Stomach (tissue), 9 donors: ENCODE data around the gene MMS19. TPM values are rescaled to one million over a fixed set of nuclear protein-coding genes. Genes with fewer than 3 reads are reported as not detected.
"Not testable (repeated sequence)": the region's sequence is repeated elsewhere in the genome, so short reads cannot be mapped to it uniquely, and the experiment has no call there.

ENCODE experiments used
- DNase-seq, 2 donors: peaks; one replicate each; pipeline versions ENCODE4 v3.0.0 to v3.0.0-alpha.2; 2013 to 2019
- H3K27ac ChIP-seq, 5 donors: fragments of 200-600 bp in 4 of 5; sonication (generic) in 4 of 5; one replicate each; pipeline ENCODE4 v1.5.1; 2013 to 2019; ENCODE audit warnings: mild to moderate bottlenecking in 1 of 5, moderate library complexity in 1 of 5
- H3K27me3 ChIP-seq, 3 donors: fragments of 200-600 bp; sonication (generic); one replicate each; pipeline ENCODE4 v1.5.1; 2017 to 2019; ENCODE audit warnings: mixed run types in 1 of 3
- H3K36me3 ChIP-seq, 4 donors: fragments of 200-600 bp; sonication (generic); 1 replicate in 3 of 4; 2 replicates in 1 of 4; pipeline ENCODE4 v1.5.1; 2016 to 2019
- H3K4me1 ChIP-seq, 4 donors: fragments of 200-600 bp; sonication (generic); one replicate each; pipeline ENCODE4 v1.5.1; 2016 to 2019
- H3K4me3 ChIP-seq, 4 donors: fragments of 200-600 bp; sonication (generic) in 3 of 4; one replicate each; pipeline ENCODE4 v1.5.1; 2016 to 2019; ENCODE audit warnings: mild to moderate bottlenecking in 1 of 4
- H3K9me3 ChIP-seq, 4 donors: fragments of 200-600 bp; sonication (generic); one replicate each; pipeline ENCODE4 v1.5.1; 2016 to 2019
- EP300 ChIP-seq: sonication (generic); formaldehyde crosslinking; IDR thresholded peaks from one replicate; pipeline ENCODE4 v1.6.1; 2017; ENCODE audit warnings: antibody characterized with exemption
- POLR2A ChIP-seq, 4 donors: fragments of 450-650 bp; IDR thresholded peaks; one replicate each; pipeline ENCODE4 v1.6.1; 2016; ENCODE audit warnings: antibody characterized with exemption in 4 of 4, control low read depth in 2 of 4, mild to moderate bottlenecking in 1 of 4, moderate library complexity in 1 of 4
- POLR2AphosphoS5 ChIP-seq, 3 donors: sonication (generic); formaldehyde crosslinking; IDR thresholded peaks; one replicate each; pipeline ENCODE4 v1.6.1; 2016; ENCODE audit warnings: antibody characterized with exemption in 3 of 3
- WGBS, 5 donors: extraction: QIAGEN DNeasy Blood & Tissue Kit in 3 of 5; methylation state at CpG; one replicate each; pipeline versions ENCODE4 v1.1.5 to v1.1.7; 2013 to 2018; 5-methylcytosine and 5-hydroxymethylcytosine counted together
- intact Hi-C: fragments of 100-400 bp; cut with DNase I; formaldehyde crosslinking; loops from one replicate; pipeline ENCODE4 v1.15.1; 2023; ENCODE audit warnings: low total_unique reads
- polyA plus RNA-seq, 3 donors: library from polyadenylated mRNA; stranded (reverse); fragments of 200-250 nt; gene quantifications; one replicate each; pipeline ENCODE4 v1.2.3, GENCODE V29; 2013
- total RNA-seq, 5 donors: library from RNA; depleted of rRNA; stranded (reverse); fragments of >200 nt; gene quantifications; one replicate each; pipeline versions ENCODE4 v1.1.0 to v1.2.3, GENCODE V29; 2014 to 2016
- TF ChIP-seq, protein P1 (sequence below), 7 experiments: fragments of 450-650 bp in 4 of 7; fragments of 200-600 bp in 3 of 7; sonication (generic) in 3 of 7; IDR thresholded peaks; one replicate each; pipeline ENCODE4 v1.5.1; 2016 to 2019; ENCODE audit warnings: antibody characterized with exemption in 7 of 7, control low read depth in 2 of 7, mild to moderate bottlenecking in 1 of 7
- donor health status: healthy with polysubstance abuse.
- donor health status: Bipolar disorder and iron deficiency.
- donor health status: healthy.

Gene MMS19
- total and polyA plus RNA-seq, 8 donors: 30.9 to 146 (median 58.4) TPM

DNA sequence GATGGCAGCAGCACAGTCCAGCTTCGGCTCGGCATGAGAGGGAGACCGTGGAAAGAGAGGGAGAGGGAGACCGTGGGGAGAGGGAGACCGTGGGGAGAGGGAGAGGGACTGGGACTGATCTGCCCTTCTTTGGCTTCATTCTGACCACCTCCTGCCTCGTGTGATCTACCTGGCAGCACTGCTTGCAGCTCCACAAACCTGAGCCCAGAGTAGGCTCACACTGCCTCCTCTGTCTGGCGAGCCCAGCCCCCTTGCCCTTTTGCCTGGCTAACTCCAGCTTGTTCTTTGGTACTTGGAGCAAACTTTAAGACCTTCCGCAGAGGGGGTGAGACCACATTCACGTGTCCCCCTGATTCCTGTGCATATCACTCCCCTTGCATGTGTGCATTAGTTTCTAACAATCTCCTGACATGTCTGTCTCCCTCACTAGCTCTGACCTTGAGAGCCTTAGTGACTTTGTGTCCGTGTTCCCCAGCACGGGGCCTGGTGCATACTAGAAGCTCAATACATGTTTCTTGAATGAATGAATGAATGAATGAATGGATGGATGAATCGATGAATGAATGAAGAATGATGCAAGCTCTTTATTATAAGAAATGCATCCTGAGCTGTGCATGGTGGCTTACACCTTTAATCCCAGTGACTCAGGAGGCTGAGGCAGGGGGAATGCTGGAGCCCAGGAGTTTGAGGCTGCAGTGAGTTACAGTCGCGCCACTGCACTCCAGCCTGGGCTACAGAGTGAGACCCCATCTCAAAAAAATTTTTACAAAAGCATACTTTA is 31.7 kb upstream of the MMS19 start:
- H3K27me3 ChIP-seq: no peaks in the 10 kb centered on the region
- no peak for DNase-seq
- no peaks in the 10 kb centered on the region for H3K4me1 ChIP-seq
- intact Hi-C loops: no loop called here
- H3K4me3 ChIP-seq: no peak overlapping the region
- H3K9me3 ChIP-seq: no peaks in the 10 kb centered on the region
- TF ChIP-seq POLR2A (IDR thresholded peaks at IDR 0.05) (no peak), POLR2AphosphoS5 (IDR thresholded peaks at IDR 0.05) (no peak)
- H3K36me3 ChIP-seq: no peaks in the 10 kb centered on the region
- no peak overlapping the region for H3K27ac ChIP-seq
- WGBS, 5 donors: 77 to 85% (median 82%) methylated on average over 11 to 14 of the region's 14 CpGs

DNA sequence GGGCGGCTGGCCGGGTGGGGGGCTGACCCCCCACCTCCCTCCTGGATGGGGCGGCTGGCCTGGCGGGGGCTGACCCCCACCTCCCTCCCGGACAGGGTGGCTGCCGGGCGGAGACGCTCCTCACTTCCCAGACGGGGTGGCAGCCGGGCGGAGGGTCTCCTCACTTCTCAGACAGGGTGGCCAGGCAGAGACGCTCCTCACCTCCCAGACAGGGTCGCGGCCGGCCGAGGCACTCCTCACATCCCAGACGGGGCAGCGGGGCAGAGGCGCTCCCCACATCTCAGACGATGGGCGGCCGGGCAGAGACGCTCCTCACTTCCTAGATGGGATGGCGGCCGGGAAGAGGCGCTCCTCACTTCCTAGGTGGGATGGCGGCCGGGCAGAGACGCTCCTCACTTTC is 30.7 kb upstream of the MMS19 start:
- H3K9me3 ChIP-seq, H3K27me3 ChIP-seq, intact Hi-C loops, DNase-seq, H3K36me3 ChIP-seq, H3K4me3 ChIP-seq, H3K4me1 ChIP-seq, H3K27ac ChIP-seq: not testable (repeated sequence)
- WGBS, 5 donors: 94 to 100% (median 98%) methylated on average over 11 to 25 of the region's 29 CpGs; no CpG with 5 or more reads in 1 of the 5 donors

DNA sequence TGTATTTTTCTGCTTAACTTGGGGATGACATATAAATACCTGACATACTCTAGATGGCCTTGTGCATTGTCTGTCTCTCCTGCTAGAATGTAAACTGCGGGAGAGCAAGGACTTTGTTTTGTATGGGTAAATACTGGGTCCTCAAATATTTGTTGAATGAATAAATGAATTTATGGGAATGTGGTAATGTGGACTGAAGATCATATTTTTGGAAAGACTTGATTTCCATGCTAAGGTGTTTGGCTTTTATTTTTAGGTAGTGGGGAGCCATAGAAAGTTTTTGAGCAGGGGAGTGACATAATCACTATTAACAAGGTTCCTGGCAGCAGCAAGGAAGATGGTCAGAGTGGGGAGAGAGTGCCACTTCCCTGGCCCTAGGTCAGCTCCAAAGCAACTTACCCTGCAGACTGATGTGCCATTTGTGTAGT is 27.5 kb upstream of the MMS19 start:
- TF ChIP-seq POLR2AphosphoS5 (IDR thresholded peaks at IDR 0.05): no peak
- TF ChIP-seq EP300: no peak
- TF ChIP-seq POLR2A (IDR thresholded peaks at IDR 0.05): no peak
- TF ChIP-seq, protein P1, sequence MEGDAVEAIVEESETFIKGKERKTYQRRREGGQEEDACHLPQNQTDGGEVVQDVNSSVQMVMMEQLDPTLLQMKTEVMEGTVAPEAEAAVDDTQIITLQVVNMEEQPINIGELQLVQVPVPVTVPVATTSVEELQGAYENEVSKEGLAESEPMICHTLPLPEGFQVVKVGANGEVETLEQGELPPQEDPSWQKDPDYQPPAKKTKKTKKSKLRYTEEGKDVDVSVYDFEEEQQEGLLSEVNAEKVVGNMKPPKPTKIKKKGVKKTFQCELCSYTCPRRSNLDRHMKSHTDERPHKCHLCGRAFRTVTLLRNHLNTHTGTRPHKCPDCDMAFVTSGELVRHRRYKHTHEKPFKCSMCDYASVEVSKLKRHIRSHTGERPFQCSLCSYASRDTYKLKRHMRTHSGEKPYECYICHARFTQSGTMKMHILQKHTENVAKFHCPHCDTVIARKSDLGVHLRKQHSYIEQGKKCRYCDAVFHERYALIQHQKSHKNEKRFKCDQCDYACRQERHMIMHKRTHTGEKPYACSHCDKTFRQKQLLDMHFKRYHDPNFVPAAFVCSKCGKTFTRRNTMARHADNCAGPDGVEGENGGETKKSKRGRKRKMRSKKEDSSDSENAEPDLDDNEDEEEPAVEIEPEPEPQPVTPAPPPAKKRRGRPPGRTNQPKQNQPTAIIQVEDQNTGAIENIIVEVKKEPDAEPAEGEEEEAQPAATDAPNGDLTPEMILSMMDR (IDR thresholded peaks at IDR 0.05): no peak
- Histone ChIP-seq H3K36me3 (no peaks in the 10 kb centered on the region), H3K4me1 (peaks cover 0 to 5% (median 1%) of the 10 kb centered on the region in 4 donors), H3K27me3 (no peaks in the 10 kb centered on the region), H3K9me3 (no peaks in the 10 kb centered on the region), H3K27ac (no peak overlapping the region), H3K4me3 (no peak overlapping the region)
- DNase-seq: no peak
- intact Hi-C loops: no loop called here
- WGBS, 5 donors: 65 to 88% (median 75%) methylated on average over 1 of the region's 1 CpG

DNA sequence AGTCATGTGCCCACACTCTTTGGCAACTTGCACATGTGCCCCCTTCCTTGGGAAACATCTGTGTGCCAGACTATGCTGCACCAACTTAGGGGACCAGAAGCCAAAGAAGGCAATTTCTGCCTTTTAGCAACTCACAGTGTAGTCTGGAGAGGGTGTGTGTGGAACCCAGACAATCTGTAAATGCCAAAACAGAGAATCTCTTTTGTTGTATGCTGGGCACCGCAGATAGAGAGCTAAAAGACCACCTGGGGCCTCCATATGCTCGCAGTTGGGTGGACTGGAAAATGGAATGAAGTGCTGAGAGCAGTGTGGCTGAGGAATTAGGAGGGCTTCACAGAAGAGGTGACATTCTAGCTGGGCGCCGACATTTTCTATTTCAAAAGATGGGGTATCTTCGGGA is 26.9 kb upstream of the MMS19 start:
- Histone ChIP-seq H3K4me1 (peaks cover 0 to 6% (median 2%) of the 10 kb centered on the region in 4 donors), H3K36me3 (no peaks in the 10 kb centered on the region), H3K4me3 (no peak overlapping the region), H3K27me3 (no peaks in the 10 kb centered on the region), H3K27ac (no peak overlapping the region), H3K9me3 (no peaks in the 10 kb centered on the region)
- TF ChIP-seq POLR2A (IDR thresholded peaks at IDR 0.05) (no peak), POLR2AphosphoS5 (IDR thresholded peaks at IDR 0.05) (no peak), EP300 (no peak)
- TF ChIP-seq, protein P1 (IDR thresholded peaks at IDR 0.05): no peak
- intact Hi-C loops: no loop called here
- DNase-seq: no peak
- 91 to 95% (median 94%) methylated on average over 5 of the region's 5 CpGs for WGBS, 5 donors

DNA sequence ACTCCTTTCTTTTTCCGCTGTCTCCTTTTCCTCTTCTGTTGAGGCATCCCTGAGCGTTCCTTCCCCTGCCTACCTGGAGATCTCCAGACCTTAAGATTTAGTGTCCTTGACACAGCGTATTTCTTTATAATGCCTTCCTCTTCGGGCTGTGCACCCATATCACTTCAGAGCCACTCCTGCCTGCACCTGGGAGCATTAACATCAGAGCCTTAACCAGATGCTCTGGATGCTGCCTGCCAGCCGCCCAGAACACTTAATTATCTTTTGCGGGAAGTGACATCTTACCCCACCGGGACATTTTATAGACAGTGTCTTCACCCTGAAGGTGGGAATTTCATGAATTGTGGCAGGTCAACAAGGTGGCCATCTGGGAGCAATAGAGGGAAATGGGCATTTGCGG is 24.7 kb upstream of the MMS19 start:
- TF ChIP-seq EP300: no peak
- no peak for TF ChIP-seq POLR2AphosphoS5 (IDR thresholded peaks at IDR 0.05)
- TF ChIP-seq POLR2A (IDR thresholded peaks at IDR 0.05): no peak
- TF ChIP-seq, protein P1 (IDR thresholded peaks at IDR 0.05): no peak
- no peak overlapping the region for H3K27ac ChIP-seq
- no peaks in the 10 kb centered on the region for H3K36me3 ChIP-seq
- H3K4me3 ChIP-seq: no peak overlapping the region
- intact Hi-C loops: no loop called here
- no peaks in the 10 kb centered on the region for H3K27me3 ChIP-seq
- no peak for DNase-seq
- H3K4me1 ChIP-seq: peaks cover 6 to 15% (median 9%) of the 10 kb centered on the region in 4 donors
- 92 to 95% (median 94%) methylated on average over 8 of the region's 8 CpGs for WGBS, 5 donors
- no peaks in the 10 kb centered on the region for H3K9me3 ChIP-seq
